ENCODE measurements around the gene HDLBP. TPM values are rescaled to one million over a fixed set of nuclear protein-coding genes. Genes with fewer than 3 reads are reported as not detected.
"Not testable (repeated sequence)": the region's sequence is repeated elsewhere in the genome, so short reads cannot be mapped to it uniquely, and the experiment has no call there.

The HDLBP gene
- polyA plus RNA-seq, 4 donors, result 338 to 397 (median 387) TPM

- no peak for DNase-seq (ENCODE audit: low read depth in 4 of 4, low spot score in 2 of 4)
Observed at GRCh38 chr2:241279828-241280227, 35.6 kb downstream of the HDLBP start.

DNA sequence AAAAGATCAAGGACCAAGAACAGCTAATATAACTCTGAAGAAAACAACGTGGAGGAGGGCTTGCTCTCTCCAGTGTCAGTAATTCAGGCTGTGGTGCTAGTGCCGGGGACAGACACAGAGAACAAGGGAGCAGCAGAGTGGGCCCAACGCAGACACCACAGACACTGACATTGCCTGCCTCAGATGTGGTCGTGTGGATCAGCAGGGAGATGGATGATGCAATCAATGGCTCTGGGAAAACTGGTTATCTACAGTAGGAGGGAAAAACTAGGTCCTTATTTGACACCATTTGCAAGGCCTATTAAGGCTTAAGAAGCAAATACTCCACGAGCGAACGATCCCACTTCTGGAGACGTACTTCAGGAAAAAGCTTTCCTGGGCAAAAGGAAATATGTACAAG, 36.1 kb downstream of the HDLBP start:
- DNase-seq (ENCODE audit: low read depth in 4 of 4, low spot score in 2 of 4), result no peak

- not testable (repeated sequence) for DNase-seq (ENCODE audit: low read depth in 4 of 4, low spot score in 2 of 4)
Observed at GRCh38 chr2:241278306-241278705, 37.2 kb downstream of the HDLBP start.

- no peak for DNase-seq (ENCODE audit: low read depth in 4 of 4, low spot score in 2 of 4)
Observed at GRCh38 chr2:241275910-241276309, 39.6 kb downstream of the HDLBP start.

- DNase-seq (ENCODE audit: low read depth in 4 of 4, low spot score in 2 of 4), result no peak
Observed at GRCh38 chr2:241275504-241275903, 40.0 kb downstream of the HDLBP start.

DNA sequence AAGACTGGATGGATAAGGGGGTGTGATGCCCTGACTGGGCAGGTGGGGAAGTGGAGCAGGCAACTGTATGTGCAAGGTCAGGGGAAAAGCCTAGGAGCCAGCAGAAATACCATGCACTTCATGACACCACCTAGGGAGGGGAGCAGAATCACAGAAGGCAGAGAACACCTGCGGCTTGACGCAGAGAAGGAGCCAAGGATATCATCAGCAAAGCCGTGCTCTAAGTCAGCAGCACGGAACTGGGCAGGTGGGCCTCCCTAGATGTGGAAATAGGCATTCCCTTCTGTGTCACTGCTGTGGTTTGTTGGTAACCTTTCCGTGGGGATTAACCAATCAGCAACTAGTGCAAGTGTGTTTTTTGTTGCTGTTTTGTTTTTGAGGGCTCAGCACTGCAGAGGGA, 41.3 kb downstream of the HDLBP start:
- no peak for DNase-seq (ENCODE audit: low read depth in 4 of 4, low spot score in 2 of 4)

- DNase-seq (ENCODE audit: low read depth in 4 of 4, low spot score in 2 of 4), result no peak
Observed at GRCh38 chr2:241273210-241274020, 42.1 kb downstream of the HDLBP start.

DNA sequence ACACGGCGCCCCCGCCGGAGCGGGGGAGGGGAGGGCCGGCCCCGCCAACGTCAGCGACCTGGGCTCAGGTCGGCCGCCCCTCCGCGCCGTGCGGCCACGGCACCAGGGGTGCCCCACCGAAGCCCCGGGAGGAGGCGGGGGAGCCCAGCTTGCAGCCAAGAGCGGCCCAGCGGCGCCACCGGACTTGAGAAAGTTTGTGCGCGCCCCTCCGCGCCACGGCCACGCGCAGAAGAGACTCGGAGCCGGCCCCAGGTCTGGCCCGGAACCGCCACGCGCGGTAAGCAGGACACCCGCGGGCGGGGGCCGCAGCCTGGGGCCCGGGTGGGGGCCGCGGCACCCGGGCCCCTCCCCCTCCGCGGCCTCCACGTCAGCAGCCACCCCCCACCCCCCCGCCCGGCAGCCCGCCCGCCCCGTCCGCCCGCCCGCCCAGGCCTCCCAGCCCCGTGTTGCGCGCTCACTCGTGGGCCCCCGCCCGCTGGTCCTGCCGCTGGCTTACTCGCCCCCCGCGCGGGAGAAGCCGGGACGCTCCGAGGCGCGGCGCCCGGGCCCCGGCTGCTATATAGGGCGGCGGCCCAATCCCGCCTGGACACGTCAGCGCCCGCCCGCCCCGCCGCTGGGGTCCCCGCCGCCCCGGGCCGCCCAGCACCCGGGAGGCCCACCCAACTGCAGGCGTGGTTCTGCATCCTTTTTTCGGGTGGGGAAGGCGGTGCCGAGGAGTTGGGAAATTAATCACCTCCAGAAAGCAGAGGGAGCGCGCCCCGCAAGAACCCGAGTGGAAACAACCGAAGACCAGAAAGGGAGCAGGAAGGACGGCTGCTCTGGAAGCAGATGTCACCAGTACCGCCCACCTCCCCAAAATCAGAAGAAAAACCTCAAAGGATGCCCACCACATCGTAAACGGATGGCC, 42.9 kb downstream of the HDLBP start:
- peak in 2 of 4 donors; percentile 19 to 20 for DNase-seq (ENCODE audit: low read depth in 4 of 4, low spot score in 2 of 4)

DNA sequence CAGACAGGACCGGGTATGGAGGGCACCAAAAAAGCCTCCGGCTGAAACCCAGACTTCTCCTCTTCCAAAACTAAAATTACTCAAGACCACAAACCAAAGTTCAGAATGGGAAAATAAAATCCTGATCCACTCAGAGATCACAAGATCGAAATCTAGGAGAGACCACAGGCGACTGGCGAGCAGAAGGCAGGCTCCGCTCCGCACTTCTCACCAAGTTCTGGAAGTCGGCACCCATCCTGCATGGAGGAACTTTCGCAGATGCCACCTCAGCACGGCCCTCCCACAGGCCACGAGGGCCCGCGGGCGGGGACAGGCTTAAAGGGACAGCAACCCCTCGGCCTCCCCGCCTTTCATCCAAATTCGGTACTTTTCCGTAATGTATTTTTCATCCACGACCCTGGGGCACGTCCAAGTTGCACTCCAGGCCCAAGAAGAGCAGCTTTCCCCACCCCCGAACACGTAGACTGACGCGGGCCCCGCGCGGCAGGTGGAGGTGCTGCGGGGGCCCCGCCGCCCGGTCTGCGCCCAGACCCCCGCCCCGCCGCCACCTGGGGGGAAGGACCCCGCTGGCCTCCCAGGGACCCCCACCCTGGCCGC, 43.7 kb downstream of the HDLBP start:
- DNase-seq (ENCODE audit: low read depth in 4 of 4, low spot score in 2 of 4), result peak in 3 of 4 donors; percentile 9 to 42 (median 38)

DNA sequence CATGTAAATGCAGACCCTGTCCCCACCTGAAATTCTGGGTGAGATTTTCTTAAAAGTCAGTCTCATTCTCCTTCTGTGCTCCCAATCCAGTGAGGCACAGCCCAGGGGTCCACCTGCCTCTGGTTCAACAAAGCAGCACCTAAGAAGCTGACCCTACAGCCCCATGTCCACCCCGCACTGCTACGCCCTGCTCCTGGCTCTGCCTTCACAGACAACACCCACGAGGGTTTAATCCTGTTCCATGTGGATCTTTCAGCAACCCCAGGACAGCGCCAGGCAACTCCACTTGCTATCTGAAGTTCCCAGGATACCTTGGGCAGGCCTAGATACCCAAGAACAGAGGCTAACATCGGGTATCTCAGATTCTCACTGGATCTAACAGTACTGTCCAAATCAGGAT, 44.9 kb downstream of the HDLBP start:
- no peak for DNase-seq (ENCODE audit: low read depth in 4 of 4, low spot score in 2 of 4)

GRCh38 chr2:241269707-241270520, 45.6 kb downstream of the HDLBP start:
- no peak for DNase-seq (ENCODE audit: low read depth in 4 of 4, low spot score in 2 of 4)

GRCh38 chr2:241268716-241269445, 46.6 kb downstream of the HDLBP start:
- no peak for DNase-seq (ENCODE audit: low read depth in 4 of 4, low spot score in 2 of 4)

DNA sequence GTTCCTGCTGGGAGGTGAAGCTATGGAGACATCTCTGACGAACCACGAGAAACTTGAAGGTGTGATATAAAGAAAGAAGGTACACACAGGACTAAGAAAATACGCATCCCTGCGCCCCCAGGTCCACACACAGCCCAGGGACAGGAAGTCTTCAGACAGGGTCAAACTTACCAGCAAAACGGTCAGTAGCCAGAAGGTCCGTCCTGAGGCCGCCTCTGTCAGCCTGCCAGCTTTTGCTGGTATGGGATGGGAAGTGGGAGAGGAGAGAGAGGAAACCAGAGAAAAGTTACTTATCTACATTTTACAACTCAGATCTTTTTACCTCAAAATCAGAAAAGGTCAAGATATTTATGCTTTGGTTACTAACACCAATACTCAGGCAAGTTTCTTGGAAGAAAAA, 47.2 kb downstream of the HDLBP start:
- no peak for DNase-seq (ENCODE audit: low read depth in 4 of 4, low spot score in 2 of 4)

GRCh38 chr2:241267249-241268067, 48.0 kb downstream of the HDLBP start:
- DNase-seq (ENCODE audit: low read depth in 4 of 4, low spot score in 2 of 4), result no peak

DNA sequence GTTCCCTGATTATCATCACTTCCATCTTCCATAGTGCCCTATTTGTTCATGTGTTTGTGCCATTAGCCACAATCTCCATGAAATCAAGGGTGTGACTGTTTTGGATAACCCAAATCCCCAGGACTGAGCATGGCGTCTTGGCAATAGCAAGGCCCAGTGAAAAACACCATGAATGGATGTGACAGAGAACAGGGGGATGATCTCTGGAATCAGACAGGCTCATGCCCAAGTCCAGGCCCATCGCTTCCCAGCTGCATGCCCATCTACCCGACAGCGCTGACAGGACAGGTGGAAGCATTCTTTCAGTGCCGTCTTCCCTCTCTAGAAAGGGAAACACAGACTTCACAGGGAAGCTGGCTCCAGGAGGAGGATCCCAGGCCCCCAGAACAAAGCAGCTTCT, 50.0 kb downstream of the HDLBP start:
- no peak for DNase-seq (ENCODE audit: low read depth in 4 of 4, low spot score in 2 of 4)

GRCh38 chr2:241263061-241263460, 52.4 kb downstream of the HDLBP start:
- no peak for DNase-seq (ENCODE audit: low read depth in 4 of 4, low spot score in 2 of 4)

GRCh38 chr2:241261628-241262027, 53.8 kb downstream of the HDLBP start:
- DNase-seq (ENCODE audit: low read depth in 4 of 4, low spot score in 2 of 4), result no peak

DNA sequence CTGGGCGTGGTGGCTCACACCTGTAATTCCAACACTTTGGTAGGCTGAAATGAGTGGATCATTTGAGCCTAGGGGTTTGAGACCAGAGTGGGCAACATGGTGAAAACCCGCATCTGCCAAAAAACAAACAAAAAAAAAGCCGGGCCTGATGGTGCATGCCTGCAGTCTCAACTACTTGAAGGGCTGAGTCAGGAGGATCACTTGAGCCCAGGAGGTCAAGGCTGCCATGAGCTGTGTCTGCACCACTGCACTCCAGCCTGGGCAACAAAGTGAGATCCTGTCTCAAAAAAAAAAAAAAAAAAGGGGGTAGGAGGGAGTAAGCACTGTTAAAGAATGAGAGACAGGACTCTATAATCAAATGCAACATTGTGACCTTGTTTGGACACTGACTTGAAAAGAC, 54.6 kb downstream of the HDLBP start:
- DNase-seq (ENCODE audit: low read depth in 4 of 4, low spot score in 2 of 4), result no peak
